H4 (cell line): ENCODE results near the gene KRTAP4-5. TPM values are rescaled to one million over a fixed set of nuclear protein-coding genes. Genes with fewer than 3 reads are reported as not detected.
"Not testable (repeated sequence)": the region's sequence is repeated elsewhere in the genome, so short reads cannot be mapped to it uniquely, and the experiment has no call there.

Source experiments
- DNase-seq: peaks from one replicate; pipeline ENCODE4 v3.0.0-alpha.2; 2015; ENCODE audit warnings: low spot score
- total RNA-seq: library from RNA; depleted of rRNA; stranded (reverse); fragments of >200 nt; shearing (Covaris generic); gene quantifications from 2 replicates; pipeline ENCODE4 v1.2.3, GENCODE V29; 2014; rRNA removed

The KRTAP4-5 gene
- not detected in 2 replicates for total RNA-seq

GRCh38 chr17:41149652-41149985, at the start of gene KRTAP4-5:
TSS of gene KRTAP4-5 (minus strand) at chr17:41149825. CDS start at chr17:41149767, 58 bp downstream.
- DNase-seq: no peak

- DNase-seq: no peak
These were observed 46.4 kb upstream of the KRTAP4-5 start for GRCh38 chr17:41196068-41196467.

- no peak for DNase-seq
These were observed 40.7 kb upstream of the KRTAP4-5 start for GRCh38 chr17:41190328-41190727.

- not testable (repeated sequence) for DNase-seq
These were observed 40.3 kb upstream of the KRTAP4-5 start, which contains the start of gene KRTAP9-1 for GRCh38 chr17:41189837-41190318. TSS of gene KRTAP9-1 (plus strand) at chr17:41189887. CDS start at chr17:41189887, 0 bp downstream.

DNA sequence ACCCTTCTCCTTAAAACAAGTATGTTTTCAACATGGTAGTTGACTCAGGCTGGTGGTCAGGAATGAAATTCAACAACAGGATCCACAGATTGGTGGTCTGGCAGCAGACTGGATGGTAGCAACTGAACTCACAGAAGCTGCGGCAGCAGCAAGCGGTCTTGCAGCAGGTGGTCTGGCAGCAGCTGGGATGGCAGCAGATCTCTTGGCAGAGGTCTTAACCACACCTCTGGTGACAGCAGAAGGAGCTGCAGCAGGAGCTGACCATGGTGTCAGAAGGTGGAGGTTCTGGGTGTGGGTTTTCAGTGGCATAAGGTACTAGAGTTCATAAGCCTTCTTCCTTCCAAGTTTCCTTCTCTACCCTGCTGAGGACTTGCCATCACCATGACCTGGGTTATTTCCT, 37.2 kb upstream of the KRTAP4-5 start:
- DNase-seq: no peak

- no peak for DNase-seq
These were observed 35.4 kb upstream of the KRTAP4-5 start for GRCh38 chr17:41185001-41185400.

DNA sequence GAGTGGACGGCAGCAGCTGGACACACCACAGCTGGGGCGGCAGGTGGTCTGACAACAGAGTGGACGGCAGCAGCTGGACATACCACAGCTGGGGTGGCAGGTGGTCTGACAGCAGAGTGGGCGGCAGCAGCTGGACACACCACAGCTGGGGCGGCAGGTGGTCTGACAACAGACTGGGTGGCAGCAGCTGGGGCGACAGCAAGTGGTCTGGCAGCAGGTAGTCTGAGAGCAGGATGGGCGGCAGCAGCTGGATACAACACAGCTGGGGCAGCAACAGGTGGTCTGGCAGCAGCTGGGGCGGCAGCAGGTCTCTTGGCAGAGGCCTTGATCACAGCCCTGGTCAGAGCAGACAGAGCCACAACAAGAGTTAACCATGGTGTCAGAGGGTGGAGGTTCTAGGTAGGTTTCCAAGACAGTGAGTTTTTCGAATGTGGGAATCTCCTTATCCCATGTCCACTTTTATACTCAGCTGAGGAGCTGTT, 34.9 kb upstream of the KRTAP4-5 start, which contains the start of gene KRTAP4-1:
Gene KRTAP4-1 (minus strand): TSS at position 432 of the 482 bp plus-strand sequence. CDS start 57 bp downstream, at position 375.
- no peak for DNase-seq

- DNase-seq: no peak
These were observed 29.4 kb upstream of the KRTAP4-5 start for GRCh38 chr17:41178843-41179616.

GRCh38 chr17:41178341-41178740, 28.7 kb upstream of the KRTAP4-5 start:
- no peak for DNase-seq

GRCh38 chr17:41177727-41178271, 28.2 kb upstream of the KRTAP4-5 start, which contains the start of gene KRTAP4-2:
TSS of gene KRTAP4-2 (minus strand) at chr17:41178221. CDS start at chr17:41178164, 57 bp downstream.
- DNase-seq: no peak

GRCh38 chr17:41176744-41177387, 27.2 kb upstream of the KRTAP4-5 start:
- DNase-seq: no peak

- no peak for DNase-seq
These were observed 22.3 kb upstream of the KRTAP4-5 start for GRCh38 chr17:41171886-41172285.

- DNase-seq: no peak
These were observed 18.5 kb upstream of the KRTAP4-5 start, which contains the start of gene KRTAP4-3 for GRCh38 chr17:41168121-41168520. TSS of gene KRTAP4-3 (minus strand) at chr17:41168221. CDS start at chr17:41168172, 49 bp downstream.

DNA sequence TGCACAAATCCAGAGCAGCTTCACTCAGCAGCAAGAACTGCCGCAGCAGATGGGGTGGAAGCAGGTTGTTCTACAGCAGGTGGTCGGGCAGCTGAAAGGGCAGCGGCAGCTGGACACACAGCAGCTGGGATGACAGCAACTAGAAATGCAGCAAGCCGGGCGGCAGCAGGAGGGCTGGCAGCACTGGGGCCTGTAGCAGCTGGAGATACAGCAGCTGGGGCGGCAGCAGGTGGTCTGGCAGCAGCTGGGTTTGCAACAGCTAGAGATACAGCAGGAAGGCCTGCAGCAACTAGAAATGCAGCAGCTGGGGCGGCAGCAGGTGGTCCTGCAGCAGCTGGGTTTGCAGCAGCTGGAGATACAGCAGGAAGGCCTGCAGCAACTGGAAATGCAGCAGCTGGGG, 17.9 kb upstream of the KRTAP4-5 start:
- no peak for DNase-seq

DNA sequence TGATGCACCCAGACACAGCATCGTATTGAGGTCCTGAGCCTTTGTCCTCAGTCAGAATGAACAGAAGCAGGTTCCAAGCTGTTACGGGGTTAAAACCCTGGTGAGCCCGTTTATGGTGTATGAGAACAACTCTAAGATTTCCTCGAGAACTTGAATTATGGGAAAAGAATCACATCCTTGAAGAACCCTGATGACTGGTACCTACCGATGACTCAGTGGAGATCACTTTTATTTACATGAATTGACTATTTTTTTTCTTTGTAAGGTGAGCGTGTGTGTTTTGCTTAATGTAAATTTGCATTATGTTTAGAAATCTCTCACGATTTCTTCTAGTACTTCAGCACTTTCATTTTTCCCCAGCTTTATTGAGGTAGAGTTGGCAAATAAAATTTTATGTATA, 14.2 kb upstream of the KRTAP4-5 start:
- DNase-seq: no peak

GRCh38 chr17:41160648-41161047, 11.0 kb upstream of the KRTAP4-5 start, which contains the start of gene KRTAP4-4:
TSS of gene KRTAP4-4 (minus strand) at chr17:41160748. CDS start at chr17:41160691, 57 bp downstream.
- no peak for DNase-seq

- DNase-seq: not testable (repeated sequence)
These were observed 10.6 kb upstream of the KRTAP4-5 start for GRCh38 chr17:41160190-41160589.

DNA sequence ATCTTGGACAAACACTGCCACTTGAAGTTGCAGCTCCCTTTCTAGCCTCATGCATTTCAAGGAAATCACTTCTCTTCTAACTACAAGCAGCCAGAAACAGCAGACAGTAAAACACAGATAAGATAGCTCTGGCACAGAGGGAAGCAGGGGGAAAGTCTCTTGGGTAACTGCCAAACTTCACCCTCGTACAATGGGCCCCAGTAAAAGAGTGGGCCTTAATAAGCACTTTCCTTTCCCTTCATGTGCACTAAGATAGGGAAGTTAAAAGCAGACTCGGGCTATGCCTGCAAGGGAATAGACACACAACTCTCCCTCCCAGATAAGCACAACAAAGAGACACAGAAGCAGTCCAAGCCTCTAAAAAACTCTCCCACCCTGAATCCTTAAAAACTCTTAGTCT, 4.2 kb upstream of the KRTAP4-5 start:
- no peak for DNase-seq

DNA sequence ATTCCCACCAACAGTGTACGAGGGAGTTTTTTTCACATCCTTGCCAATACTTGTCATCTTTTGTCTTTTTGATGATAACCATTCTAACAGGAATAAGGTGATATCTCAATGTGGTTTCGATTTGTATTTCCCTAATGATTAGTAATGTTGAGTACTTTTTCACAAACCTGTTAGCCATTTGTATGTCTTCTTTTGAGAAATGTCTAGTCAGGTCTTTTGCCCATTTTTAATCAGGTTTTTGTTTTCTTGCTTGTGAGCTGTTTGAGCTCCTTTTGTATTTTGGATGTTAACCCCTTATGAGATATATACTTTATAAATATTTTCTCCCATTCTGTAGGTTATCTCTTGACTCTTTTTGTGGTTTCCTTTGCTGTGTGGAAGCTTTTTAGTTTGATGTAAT, 1.9 kb upstream of the KRTAP4-5 start:
- DNase-seq: no peak

DNA sequence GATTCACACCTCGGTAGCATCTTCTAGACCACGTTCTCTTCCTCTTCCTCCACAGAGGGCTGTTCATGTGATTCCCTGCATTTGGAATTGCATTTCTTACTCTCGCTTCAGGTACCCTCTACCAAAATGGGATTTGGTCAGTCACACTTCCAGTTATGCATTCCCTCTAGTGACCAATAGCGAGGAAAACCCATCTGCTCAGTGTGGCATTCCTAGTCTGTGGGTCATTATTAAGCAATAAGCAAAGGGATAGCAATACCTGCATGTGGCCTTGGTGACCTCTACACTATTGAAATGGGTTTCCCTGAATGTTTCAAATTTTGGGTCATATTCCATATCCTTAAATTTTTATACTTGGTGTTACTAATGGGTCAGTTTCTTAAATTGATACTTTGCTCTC, 401 bp upstream of the KRTAP4-5 start:
- DNase-seq: no peak

DNA sequence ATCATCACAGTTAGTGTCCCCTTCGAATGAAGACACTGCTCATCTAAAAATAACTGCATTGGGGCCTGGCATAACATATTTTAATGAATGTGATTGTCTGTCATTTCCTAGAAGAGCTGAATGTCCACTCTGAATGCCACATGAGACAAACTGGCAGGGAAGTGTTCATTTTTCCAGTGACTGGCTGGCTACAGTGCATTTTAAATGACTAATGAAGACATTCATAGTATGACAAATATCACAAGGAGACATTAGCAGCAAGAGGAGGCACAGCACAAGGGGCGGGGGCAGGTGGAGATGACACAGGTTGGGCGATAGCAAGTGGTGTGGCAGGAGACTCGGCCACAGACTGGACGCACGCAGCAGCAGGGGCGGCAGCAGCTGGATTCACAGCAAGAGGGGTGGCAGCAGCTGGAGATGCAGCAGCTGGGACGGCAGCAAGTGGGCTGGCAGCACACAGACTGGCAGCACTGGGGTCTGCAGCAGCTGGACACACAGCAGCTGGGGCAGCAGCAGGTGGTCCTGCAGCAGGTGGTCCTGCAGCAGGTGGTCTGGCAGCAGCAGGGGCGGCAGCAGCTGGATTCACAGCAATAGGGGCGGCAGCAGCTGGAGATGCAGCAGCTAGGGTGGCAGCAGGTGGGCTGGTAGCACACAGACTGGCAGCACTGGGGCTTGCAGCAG, 514 bp downstream of the KRTAP4-5 start:
- not testable (repeated sequence) for DNase-seq
